Measurements from ENCODE around the gene RBCK1.
A peak's percentile ranks its signal among the peaks of the same experiment; 100 is the strongest.

RBCK1 gene

DNA sequence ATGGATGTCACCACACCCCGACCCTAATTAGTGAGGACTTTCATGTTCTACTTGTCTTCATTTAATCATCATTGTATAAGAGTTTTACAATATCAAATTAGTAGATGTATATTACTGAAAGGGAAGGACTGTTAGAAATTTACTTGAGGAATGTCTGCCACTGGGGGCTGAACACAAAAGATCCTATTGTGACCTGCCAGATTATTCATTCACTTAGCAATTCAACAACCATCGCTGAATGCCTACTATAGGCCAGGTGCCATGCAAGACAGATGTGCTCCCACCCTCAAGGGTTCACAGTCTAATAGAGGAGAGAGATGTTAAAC lies 8.0 kb upstream of the RBCK1 start:
- no peak for DNase-seq

GRCh38 chr20:400454-401275 lies 7.4 kb upstream of the RBCK1 start:
- no peak for DNase-seq

DNA sequence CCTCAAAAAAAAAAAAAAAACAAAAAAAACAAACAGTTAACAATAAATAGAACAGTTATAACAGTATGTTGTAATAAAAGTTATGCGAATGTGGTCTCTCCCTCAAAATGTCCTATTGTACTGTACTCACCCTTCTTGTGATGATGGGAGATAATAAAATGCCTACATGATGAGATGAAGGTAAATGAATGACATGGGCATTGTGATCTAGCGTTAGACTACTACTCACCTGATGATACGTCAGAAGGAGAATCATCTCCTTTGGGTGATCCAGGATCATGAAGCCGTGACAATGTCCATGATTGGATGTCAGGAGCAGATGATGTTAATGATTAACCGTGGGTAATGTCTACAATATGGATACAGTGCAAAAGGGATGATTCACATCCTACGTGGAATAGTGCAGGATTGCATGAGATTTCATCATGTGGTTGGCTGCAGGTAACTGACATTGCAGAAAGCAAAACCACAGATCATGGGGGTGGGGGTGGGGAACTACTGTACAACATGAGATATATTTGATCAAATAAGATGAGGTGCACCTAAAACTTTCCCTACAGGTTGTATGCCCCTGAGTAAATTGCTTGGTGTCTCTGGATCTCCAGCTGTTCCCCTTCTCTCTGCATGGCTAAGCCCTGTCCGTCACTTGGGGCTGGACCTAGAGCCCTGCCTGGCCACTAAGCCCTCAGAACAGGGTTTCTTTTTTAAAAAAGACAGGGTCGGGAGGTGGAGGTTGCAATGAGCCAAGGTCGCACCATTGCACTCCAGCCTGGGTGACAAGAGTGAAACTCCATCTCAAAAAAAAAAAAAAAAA lies 6.2 kb upstream of the RBCK1 start:
- no peak for DNase-seq

DNA sequence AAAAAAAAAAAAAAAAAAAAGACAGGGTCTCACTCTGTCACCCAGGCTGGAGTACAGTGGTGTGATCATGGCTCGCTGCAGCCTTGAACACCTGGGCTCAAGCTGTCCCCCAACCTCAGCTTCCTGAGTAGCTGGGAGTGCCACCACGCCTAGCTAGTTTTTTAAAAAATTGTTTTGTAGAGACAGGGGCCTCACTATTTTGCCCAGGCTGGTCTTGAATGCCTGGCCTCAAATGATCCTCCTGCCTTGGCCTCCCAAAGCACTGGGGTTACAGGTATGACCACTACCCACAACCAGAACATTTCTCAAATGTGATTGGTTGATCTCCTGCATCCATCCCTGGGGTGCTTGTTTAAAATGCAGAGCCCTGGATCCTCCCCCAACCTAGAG lies 5.6 kb upstream of the RBCK1 start:
- no peak for DNase-seq

- no peak for DNase-seq
These were observed 5.1 kb upstream of the RBCK1 start for GRCh38 chr20:402898-403581.

GRCh38 chr20:403582-403957 lies 4.5 kb upstream of the RBCK1 start:
- DNase-seq = no peak

GRCh38 chr20:404088-404487 lies 4.0 kb upstream of the RBCK1 start:
- no peak for DNase-seq

- no peak for DNase-seq
These were observed 1.6 kb upstream of the RBCK1 start for GRCh38 chr20:406200-407132.

DNA sequence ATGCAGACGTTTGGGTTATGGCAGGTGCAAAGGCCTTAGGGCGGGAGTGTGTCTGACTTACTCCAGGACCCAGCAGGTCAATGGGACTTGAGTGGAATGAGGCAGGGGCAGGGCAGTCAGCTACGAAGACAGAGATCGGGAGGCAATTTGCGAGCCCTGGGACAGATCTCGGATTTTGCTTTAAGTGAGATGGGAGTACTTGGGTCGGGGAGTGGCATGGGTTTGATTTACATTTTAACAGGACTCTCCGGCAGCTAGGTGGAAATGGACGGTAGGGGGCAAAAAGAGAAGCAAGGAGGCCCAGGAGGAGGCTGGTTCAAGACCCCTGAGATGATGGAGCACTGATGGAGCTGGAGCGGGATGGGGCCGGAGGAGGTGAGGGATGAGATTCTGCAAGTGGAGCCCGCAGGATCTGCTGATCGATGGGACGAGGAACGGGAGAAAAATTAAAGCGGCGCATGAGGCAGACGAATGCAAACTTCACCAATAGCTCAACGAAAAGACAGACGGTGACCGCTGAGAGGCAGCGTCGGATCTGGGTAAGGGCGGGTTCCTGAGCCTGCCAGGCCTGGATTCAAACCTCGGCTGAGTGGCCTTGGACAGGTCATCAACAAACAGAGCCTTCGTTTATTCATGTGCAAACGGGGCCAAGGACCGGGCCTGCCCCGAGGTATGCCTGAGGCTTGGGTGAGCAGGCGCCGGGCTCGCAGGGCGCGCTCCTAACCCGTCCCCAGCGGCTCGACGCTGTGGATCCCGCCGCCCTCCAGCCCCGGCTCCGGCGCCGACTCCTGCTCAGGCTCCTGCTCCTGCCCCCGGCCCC lies 756 bp upstream of the RBCK1 start:
- DNase-seq = peak; percentile 79

GRCh38 chr20:408843-409696 lies 971 bp downstream of the RBCK1 start:
- peak; percentile 55 for DNase-seq

DNA sequence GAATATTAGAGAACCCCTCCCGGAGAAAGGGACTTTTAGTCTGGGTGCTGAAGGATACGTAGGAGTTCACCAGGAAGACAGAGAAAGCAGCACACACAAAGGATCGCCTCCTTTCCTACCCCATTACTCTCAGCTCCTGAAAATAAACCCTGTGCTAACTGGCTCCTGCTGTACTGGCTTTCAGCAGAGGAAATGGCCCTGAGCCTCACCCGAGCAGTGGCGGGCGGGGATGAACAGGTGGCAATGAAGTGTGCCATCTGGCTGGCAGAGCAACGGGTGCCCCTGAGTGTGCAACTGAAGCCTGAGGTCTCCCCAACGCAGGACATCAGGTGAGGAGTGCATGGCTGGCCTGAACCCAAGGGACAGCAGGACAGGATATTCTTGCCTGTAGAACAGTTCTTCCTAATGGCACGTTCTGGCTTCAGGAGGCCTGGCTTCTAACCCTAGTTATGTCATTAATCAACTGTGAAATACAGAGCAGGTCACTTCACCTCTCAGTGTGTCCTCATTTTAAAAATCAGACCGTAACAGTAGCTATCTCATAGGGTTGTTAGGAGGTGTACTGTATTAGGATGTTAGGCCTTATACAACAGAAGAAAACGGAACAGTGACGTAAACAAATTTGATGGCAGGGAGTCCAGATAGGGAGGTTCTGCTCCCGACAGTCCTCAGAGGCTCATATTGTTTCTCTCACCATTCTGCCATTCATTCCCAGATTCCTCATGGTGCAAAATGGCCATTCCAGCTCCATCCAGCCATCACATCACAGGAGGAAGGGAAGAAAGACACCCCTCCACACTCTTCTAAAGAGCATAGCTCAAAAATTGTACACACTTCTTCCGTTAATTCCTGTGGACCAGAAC lies 1.8 kb downstream of the RBCK1 start:
- no peak for DNase-seq

DNA sequence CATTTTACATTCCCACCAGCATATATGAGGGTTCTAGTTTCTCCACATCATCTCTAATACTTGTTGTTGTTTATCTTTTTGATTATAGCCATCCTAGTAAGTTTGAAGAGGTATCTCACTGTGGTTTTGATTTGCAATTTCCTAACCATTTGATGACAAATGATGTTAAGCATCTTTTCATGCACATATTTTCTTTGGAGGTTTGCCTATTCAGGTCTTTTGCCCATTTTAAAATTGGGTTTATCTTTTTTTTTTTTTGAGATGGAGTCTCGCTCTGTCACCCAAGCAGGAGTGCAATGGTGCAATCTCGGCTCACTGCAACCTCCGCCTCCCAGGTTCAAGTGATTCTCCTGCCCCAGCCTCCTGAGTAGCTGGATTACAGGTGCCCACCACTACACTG lies 4.0 kb downstream of the RBCK1 start:
- DNase-seq = no peak

GRCh38 chr20:414161-414560 lies 6.1 kb downstream of the RBCK1 start:
- no peak for DNase-seq

GRCh38 chr20:415820-416322 lies 7.8 kb downstream of the RBCK1 start:
- DNase-seq = no peak

- no peak for DNase-seq
These were observed 9.1 kb downstream of the RBCK1 start for GRCh38 chr20:416950-417800.

DNA sequence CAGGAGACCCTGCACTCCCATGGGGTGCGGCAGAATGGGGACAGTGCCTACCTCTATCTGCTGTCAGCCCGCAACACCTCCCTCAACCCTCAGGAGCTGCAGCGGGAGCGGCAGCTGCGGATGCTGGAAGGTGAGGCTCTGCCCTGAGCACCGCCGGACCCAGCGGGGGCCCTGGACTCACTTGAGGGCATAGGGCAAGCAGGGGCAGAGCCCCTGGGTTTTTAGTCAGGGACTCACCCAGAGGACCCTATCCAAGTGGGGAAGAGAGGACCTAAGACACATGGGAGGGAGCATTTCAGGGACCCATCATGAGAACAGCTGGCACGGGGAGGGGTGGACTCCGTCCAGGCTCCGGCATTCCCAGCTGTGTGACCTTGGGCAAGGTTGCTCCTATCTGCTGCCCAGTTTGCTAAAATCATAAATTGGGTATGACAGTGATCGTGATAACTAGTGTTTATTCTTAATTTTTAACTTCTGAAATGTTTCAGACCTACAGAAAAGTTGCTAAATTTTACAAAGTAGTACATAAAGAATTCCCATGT lies 9.8 kb downstream of the RBCK1 start:
- DNase-seq = no peak

DNA sequence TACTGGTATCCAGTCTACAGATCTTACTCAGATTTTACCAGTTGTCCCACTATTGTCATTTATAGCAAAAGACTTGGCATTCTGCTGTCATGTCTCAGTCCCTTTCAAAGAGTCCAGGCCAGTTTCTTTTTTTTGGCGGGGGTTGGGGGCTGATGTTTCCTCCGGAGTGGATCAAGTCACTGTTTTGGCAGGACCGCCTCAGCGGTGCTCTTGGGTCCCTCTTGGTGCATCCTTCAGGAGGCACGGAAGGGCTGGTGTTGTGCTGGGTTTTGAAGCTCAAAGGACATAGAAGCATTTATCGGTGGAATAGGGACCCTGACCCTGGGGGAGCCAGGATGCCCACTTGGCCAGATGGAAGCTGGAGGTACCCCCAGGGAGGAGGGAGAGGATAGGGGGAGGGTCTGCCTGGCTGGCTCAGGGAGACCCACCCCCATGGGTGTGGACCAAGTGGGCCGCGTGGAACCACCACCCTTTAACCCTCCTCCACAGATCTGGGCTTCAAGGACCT lies 10.8 kb downstream of the RBCK1 start:
- no peak for DNase-seq

DNA sequence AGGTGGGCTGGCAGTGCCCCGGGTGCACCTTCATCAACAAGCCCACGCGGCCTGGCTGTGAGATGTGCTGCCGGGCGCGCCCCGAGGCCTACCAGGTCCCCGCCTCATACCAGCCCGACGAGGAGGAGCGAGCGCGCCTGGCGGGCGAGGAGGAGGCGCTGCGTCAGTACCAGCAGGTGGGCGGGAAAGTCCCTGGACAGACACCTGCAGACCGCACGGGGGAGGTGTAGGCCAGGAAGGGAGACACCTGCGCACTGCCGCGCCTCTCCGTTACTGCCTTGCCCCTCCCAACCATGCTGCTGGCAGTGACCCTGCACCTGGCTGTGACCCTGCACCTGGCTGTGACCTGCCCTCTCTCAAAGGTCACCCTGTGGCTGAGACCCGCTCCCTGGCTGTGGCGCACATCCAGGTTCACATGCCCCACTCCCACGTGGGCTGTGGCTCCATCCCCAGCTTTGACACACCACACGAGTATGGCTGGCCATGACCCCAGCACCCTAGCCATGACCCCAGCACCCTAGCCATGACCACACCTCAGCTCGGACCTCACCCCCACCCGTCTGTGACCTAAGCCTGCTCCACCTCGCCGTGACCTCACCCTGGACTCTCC lies 11.6 kb downstream of the RBCK1 start:
- DNase-seq = no peak
